GM20431 (cell line): ENCODE results near the gene MED27.

Source experiments
- in situ Hi-C: fragments of 300-500 bp; cut with MseI, MboI; formaldehyde crosslinking; loops from one replicate; pipeline ENCODE4 v1.15.0; 2020; ENCODE audit warnings: low sequenced_read_pairs; ENCODE audit not compliant: unreplicated experiment

Gene MED27

DNA sequence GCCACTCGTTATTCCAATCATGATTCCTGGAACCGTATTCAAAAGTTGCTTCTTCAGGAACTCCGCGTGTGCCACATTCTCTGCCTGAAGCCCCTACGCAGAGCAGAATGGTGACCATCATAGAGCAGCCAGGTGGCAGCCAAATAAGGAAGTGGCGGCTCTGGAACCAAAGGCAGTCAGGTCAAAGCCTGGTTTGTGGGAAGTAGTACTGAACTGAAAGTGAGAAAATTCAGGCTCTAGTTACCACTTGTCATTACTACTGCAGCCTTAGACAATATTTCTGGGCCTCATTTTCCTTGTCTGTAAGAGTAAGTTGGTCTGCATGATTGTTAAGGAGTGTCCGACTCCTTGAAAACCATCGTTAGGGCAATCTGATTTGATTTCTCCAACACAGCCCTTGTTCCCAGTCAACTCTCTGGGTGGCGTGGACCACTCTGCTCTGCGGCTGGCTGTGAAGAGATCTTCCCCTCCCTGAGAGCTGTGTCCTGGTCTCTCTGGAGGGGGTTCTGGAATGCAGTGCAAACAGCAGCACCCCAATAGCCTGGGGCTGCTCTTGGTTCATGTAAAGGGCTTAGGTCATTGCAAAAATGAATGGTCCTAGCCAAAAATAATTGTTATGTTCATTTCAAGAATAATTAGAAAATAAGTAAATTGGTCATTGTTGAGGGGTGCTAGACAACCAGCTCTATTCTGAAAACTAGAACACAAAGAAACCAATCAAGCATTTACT is 102.4 kb downstream of the MED27 start:
- in situ Hi-C loops: no loop called here

GRCh38 chr9:131976157-131977108 is 103.2 kb downstream of the MED27 start:
- in situ Hi-C loops: no loop called here

GRCh38 chr9:131972889-131973288 is 106.8 kb downstream of the MED27 start:
- in situ Hi-C loops: no loop called here

GRCh38 chr9:131971482-131972074 is 108.1 kb downstream of the MED27 start:
- in situ Hi-C loops: no loop called here

GRCh38 chr9:131969469-131969989 is 110.1 kb downstream of the MED27 start:
- in situ Hi-C loops: no loop called here

GRCh38 chr9:131968632-131969031 is 111.0 kb downstream of the MED27 start:
- in situ Hi-C loops: no loop called here

GRCh38 chr9:131965841-131966240 is 113.8 kb downstream of the MED27 start:
- in situ Hi-C loops: no loop called here

GRCh38 chr9:131965103-131965502 is 114.6 kb downstream of the MED27 start:
- in situ Hi-C loops: no loop called here

GRCh38 chr9:131963072-131964030 is 116.3 kb downstream of the MED27 start:
- in situ Hi-C loops: no loop called here

DNA sequence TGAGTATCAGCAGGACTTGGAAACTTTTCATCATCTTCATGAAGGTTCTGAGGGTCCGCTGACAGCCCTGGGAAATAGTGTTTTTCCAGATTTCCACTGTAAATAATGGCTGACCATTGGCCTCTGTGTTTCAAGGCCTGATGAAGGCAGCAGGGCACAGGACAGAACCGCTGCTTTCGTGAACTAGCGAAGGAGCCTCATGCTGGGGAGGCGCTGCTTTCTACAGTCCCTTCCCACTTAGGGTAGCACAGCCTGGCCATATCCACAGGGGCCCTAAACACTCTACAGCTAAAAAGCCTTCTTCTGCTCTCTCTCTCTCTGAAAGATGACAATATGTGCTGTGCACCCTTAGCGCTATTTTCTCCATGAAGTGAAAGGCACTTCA is 118.2 kb downstream of the MED27 start:
- in situ Hi-C loops: no loop called here

- in situ Hi-C loops: no loop called here
These were observed 118.7 kb downstream of the MED27 start for GRCh38 chr9:131960851-131961495.

DNA sequence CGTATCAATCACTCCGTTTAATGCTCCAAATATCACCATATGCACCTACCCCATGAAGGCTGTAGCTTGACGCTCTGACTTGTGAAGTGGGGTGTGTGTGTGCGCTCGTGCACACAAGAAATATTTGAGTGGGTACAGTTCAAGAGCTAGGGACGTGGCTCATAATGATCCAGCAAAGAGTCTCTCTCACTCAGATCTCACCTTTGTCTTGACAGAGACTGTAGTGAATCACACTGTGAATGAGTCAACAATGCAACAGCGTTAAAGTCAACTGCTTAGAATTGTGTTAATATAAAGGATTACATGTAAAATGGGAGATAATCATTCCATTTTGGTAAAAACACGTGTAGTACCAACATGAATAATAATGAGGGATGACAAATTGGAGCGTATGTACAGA is 119.4 kb downstream of the MED27 start:
- in situ Hi-C loops: no loop called here

GRCh38 chr9:131959887-131960286 is 119.8 kb downstream of the MED27 start:
- in situ Hi-C loops: no loop called here

GRCh38 chr9:131959056-131959455 is 120.6 kb downstream of the MED27 start:
- in situ Hi-C loops: no loop called here

GRCh38 chr9:131954299-131954698 is 125.4 kb downstream of the MED27 start:
- in situ Hi-C loops: no loop called here

- in situ Hi-C loops: no loop called here
These were observed 127.8 kb downstream of the MED27 start for GRCh38 chr9:131951905-131952304.

DNA sequence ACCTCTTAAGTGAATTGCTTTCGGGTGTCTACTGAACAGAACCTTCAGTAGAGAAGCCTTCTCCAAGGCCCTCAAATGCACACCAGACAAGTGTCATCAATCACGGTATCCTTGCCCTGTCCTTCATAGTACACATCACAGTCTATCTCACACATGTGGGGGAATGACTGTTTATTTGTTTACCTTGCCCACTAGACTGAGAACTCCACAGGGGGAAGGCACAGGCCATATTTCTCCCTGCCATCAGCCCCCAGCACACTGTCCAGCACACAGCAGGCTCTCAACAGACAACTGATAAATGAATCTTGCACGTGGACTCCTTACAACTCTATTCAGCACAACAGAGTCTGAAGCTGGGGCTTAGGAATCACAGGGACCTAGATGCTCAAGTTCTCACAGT is 128.5 kb downstream of the MED27 start:
- in situ Hi-C loops: no loop called here

GRCh38 chr9:131950487-131950886 is 129.2 kb downstream of the MED27 start:
- in situ Hi-C loops: no loop called here

DNA sequence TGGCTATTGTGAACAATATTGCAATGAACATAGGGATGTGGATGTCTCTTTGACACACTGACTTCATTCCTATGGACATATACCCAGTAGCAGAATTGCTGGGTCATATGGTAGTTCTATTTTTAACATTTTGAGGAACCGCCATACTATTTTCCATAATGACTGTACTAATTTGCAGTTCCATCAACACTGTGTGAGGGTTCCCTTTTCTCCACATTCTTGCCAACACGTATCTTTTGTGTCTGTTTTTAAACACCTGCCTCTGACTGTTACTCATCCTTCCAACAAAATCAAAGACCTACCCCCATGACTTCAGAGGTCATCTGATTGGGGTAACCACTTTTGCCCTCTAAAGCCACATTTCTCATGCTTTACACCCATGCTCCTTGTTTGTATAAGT is 133.5 kb downstream of the MED27 start:
- in situ Hi-C loops: no loop called here
